Neutrophil (primary cell): ENCODE measurements around the gene KYAT1.
"Not testable (repeated sequence)": the region's sequence is repeated elsewhere in the genome, so short reads cannot be mapped to it uniquely, and the experiment has no call there.

ENCODE experiments used
- H3K27ac ChIP-seq: fragments of 200-600 bp; sonication (generic); 2 replicates; pipeline ENCODE4 v1.5.1; 2016; ENCODE audit warnings: mild to moderate bottlenecking, moderate library complexity
- H3K27me3 ChIP-seq: fragments of 200-600 bp; sonication (generic); 2 replicates; pipeline ENCODE4 v1.6.0; 2016; ENCODE audit warnings: mild to moderate bottlenecking
- H3K36me3 ChIP-seq: fragments of 200-600 bp; sonication (generic); 2 replicates; pipeline ENCODE4 v1.5.1; 2017
- H3K4me1 ChIP-seq, 2 experiments: fragments of 200-600 bp in 1 of 2; sonication (generic) in 1 of 2; 1 replicate in 1 of 2; 2 replicates in 1 of 2; pipeline versions ENCODE4 v1.5.1 to v1.6.1; 2013 to 2016; ENCODE audit warnings: low read depth in 1 of 2, low read length in 1 of 2, mild to moderate bottlenecking in 1 of 2, moderate library complexity in 1 of 2; ENCODE audit not compliant: control insufficient read depth in 1 of 2, insufficient read depth in 1 of 2
- H3K4me3 ChIP-seq, 2 experiments: fragments of 200-600 bp in 1 of 2; sonication (generic) in 1 of 2; 1 replicate in 1 of 2; 2 replicates in 1 of 2; pipeline ENCODE4 v1.5.1; 2013 to 2016; ENCODE audit warnings: low read depth in 1 of 2, low read length in 1 of 2, mild to moderate bottlenecking in 1 of 2, moderate library complexity in 1 of 2
- H3K9me3 ChIP-seq: fragments of 200-600 bp; sonication (generic); 2 replicates; pipeline ENCODE4 v1.5.1; 2016
- CTCF ChIP-seq: fragments of 200-600 bp; sonication (generic); IDR thresholded peaks from 2 replicates; pipeline ENCODE4 v1.5.1; 2016; ENCODE audit warnings: antibody characterized with exemption

KYAT1 gene

GRCh38 chr9:128877852-128878251 lies 3.9 kb downstream of the KYAT1 start:
- Histone ChIP-seq H3K27me3 (no peaks in the 10 kb centered on the region), H3K4me3 (no peak overlapping the region), H3K36me3 (no peaks in the 10 kb centered on the region), H3K27ac (no peak overlapping the region), H3K4me1 (peaks cover 18 to 23% of the 10 kb centered on the region in 2 experiments), H3K9me3 (no peaks in the 10 kb centered on the region)
- no peak for TF ChIP-seq CTCF

GRCh38 chr9:128870941-128871265 lies 10.8 kb downstream of the KYAT1 start:
- H3K9me3 ChIP-seq, H3K27ac ChIP-seq, H3K4me1 ChIP-seq, H3K4me3 ChIP-seq, H3K36me3 ChIP-seq, H3K27me3 ChIP-seq: not testable (repeated sequence)

GRCh38 chr9:128870128-128870940 lies 11.4 kb downstream of the KYAT1 start:
- no peak for TF ChIP-seq CTCF
- Histone ChIP-seq H3K36me3 (no peaks in the 10 kb centered on the region), H3K4me3 (no peak overlapping the region), H3K27me3 (no peaks in the 10 kb centered on the region), H3K27ac (no peak overlapping the region), H3K9me3 (no peaks in the 10 kb centered on the region), H3K4me1 (peaks cover 0 to 5% of the 10 kb centered on the region in 2 experiments)

DNA sequence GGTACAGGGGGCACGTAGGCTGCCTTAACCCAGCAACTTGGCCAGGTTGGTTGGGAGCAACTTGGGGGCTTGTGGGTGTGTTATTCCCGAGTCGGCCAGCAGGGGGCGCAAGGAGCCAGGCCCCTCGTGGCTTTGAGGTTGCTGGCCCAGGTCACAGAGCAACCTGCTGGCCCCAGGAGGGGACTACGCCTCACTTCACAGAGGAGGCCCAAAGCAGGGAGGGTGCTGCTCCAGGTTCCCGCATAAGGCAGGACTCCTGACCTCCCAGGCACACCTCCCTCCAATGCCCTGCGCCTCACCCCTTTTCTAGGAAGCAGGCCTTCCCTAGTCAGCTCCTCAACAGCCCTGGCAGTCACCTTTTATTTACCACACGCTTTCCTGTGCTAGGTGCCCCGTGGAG lies 18.1 kb downstream of the KYAT1 start:
- no peaks in the 10 kb centered on the region for H3K4me1 ChIP-seq

DNA sequence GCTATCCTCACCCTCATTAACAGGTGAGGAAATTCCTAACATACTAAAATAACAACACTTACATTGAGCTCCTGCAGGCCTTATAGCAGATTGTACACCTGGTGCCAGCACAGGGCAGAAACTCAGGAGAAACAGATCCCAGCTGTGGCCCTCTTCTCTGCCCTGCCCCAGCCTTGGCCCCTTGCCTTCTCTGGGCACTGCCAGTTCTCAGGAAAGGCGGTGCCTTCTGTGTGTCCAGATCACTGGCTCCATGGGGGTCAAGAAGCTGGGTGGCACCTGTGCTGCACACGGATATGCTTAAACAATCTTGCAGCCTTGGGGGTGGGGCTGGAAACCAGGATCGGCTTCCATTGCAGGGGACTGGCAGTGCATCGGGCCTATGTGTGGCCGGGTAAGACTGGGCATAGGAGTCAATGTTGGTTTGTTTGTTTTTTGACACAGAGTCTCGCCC lies 19.3 kb downstream of the KYAT1 start:
- Histone ChIP-seq H3K27me3 (no peaks in the 10 kb centered on the region), H3K27ac (no peak overlapping the region), H3K36me3 (no peaks in the 10 kb centered on the region), H3K4me3 (no peak overlapping the region), H3K4me1 (no peaks in the 10 kb centered on the region), H3K9me3 (no peaks in the 10 kb centered on the region)
- no peak for TF ChIP-seq CTCF

More for the DNA sequence above, 18.1 kb downstream of the KYAT1 start:
- Histone ChIP-seq H3K27ac (no peak overlapping the region), H3K27me3 (no peaks in the 10 kb centered on the region), H3K36me3 (no peaks in the 10 kb centered on the region), H3K9me3 (no peaks in the 10 kb centered on the region), H3K4me3 (no peak overlapping the region)
- peak; percentile 92 for TF ChIP-seq CTCF

DNA sequence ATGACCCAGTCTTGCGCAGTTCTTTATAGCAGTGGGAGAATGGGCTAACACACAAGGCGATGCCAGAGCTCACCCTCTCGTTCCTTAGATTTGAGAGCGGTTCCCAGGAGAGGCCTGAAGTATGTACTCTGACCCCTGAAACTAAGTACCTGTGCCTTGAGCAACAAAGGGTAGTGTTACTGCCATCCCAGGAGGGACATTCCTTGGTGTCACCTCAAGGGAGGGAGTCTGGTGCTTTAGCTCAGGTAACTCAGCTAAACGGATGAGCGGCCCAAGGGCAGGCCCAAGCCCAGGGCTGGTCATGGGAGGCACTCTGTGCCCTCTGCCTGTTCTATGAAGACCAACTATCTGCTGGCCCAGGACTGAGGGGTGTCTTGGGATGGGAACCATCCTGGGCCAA lies 20.2 kb downstream of the KYAT1 start:
- Histone ChIP-seq H3K4me3 (no peak overlapping the region), H3K9me3 (no peaks in the 10 kb centered on the region), H3K4me1 (no peaks in the 10 kb centered on the region), H3K36me3 (no peaks in the 10 kb centered on the region), H3K27me3 (no peaks in the 10 kb centered on the region), H3K27ac (no peak overlapping the region)
- no peak for TF ChIP-seq CTCF
